K562 (cell line): ENCODE data around the gene BEST1. TPM values are rescaled to one million over a fixed set of nuclear protein-coding genes. Genes with fewer than 3 reads are reported as not detected.
A peak's percentile ranks its signal among the peaks of the same experiment; 100 is the strongest.

Experiments
- ATF4 ChIP-seq: fragments of 450-650 bp; formaldehyde crosslinking; IDR thresholded peaks from 2 replicates; pipeline ENCODE4 v1.4.0; 2022; ENCODE audit warnings: mild to moderate bottlenecking, moderate library complexity
- ATF7 ChIP-seq: fragments of 450-650 bp; IDR thresholded peaks from 2 replicates; pipeline ENCODE4 v1.7.1; 2014; ENCODE audit warnings: mild to moderate bottlenecking, moderate library complexity
- CHAMP1 ChIP-seq: fragments of 450-650 bp; IDR thresholded peaks from 2 replicates; pipeline ENCODE4 v1.6.1; 2016; ENCODE audit warnings: mild to moderate bottlenecking
- DACH1 ChIP-seq: fragments of 450-650 bp; IDR thresholded peaks from 2 replicates; pipeline ENCODE4 v1.6.1; 2018; ENCODE audit not compliant: partially characterized antibody
- GTF2A2 ChIP-seq: IDR thresholded peaks from 2 replicates; pipeline ENCODE4 v1.6.1; 2016; ENCODE audit warnings: mild to moderate bottlenecking, missing genetic modification characterization, missing compliant biosample characterization
- HDAC3 ChIP-seq: fragments of 450-650 bp; IDR thresholded peaks from 2 replicates; pipeline ENCODE4 v1.6.1; 2018; ENCODE audit warnings: borderline replicate concordance, mild to moderate bottlenecking, moderate library complexity; ENCODE audit not compliant: partially characterized antibody
- HNRNPUL1 ChIP-seq: fragments of 200-400 bp; formaldehyde crosslinking; IDR thresholded peaks from 2 replicates; pipeline ENCODE4 v1.6.1; 2017; ENCODE audit warnings: low read length
- IRF9 ChIP-seq: fragments of 450-650 bp; IDR thresholded peaks from 2 replicates; pipeline ENCODE4 v1.6.1; 2016; ENCODE audit warnings: missing biosample characterization, missing genetic modification characterization
- MBD2 ChIP-seq: sonication (generic); IDR thresholded peaks from 2 replicates; pipeline ENCODE4 v1.6.1; 2016; ENCODE audit warnings: low read depth, borderline replicate concordance
- MITF ChIP-seq: IDR thresholded peaks from 2 replicates; pipeline ENCODE4 v1.6.1; 2014; ENCODE audit warnings: antibody characterized with exemption
- PTRF ChIP-seq: fragments of 450-650 bp; IDR thresholded peaks from 2 replicates; pipeline ENCODE4 v1.6.1; 2016; ENCODE audit warnings: mild to moderate bottlenecking, missing genetic modification characterization, missing compliant biosample characterization
- RBM17 ChIP-seq: fragments of 200-400 bp; formaldehyde crosslinking; IDR thresholded peaks from 2 replicates; pipeline ENCODE4 v1.6.1; 2017; ENCODE audit warnings: low read depth, mild to moderate bottlenecking, low read length, borderline replicate concordance
- SAFB ChIP-seq: fragments of 200-400 bp; formaldehyde crosslinking; IDR thresholded peaks from 2 replicates; pipeline ENCODE4 v1.6.1; 2017; ENCODE audit warnings: low read depth, low read length, borderline replicate concordance
- ZNF592 ChIP-seq: fragments of 450-650 bp; IDR thresholded peaks from 2 replicates; pipeline ENCODE4 v1.6.1; 2017; ENCODE audit warnings: antibody characterized with exemption, mild to moderate bottlenecking
- ZNF655 ChIP-seq: fragments of 250-450 bp; sonication (Bioruptor Pico); IDR thresholded peaks from 2 replicates; pipeline ENCODE4 v1.5.0; 2021
- polyA plus RNA-seq, 8 experiments: library from polyadenylated mRNA; depleted of rRNA in 4 of 8; stranded (reverse) in 5 of 8; unstranded in 3 of 8; fragments of >200 nt; fragmentation: Nextera tagmentation in 2 of 8; fragmentation: Illumina TruSeq in 1 of 8; extraction: Ambion mirVana in 2 of 8; extraction: Trizol in 1 of 8; gene quantifications; 2 replicates each; pipeline versions ENCODE4 v1.2.1 to v1.2.3, GENCODE V29; 2011 to 2014; ENCODE audit warnings: inconsistent platforms in 1 of 8, missing spikeins in 1 of 8
- total RNA-seq, 7 experiments: library from RNA; depleted of rRNA in 6 of 7; stranded (reverse); fragments of >200 nt in 6 of 7; fragmentation: Illumina TruSeq in 2 of 7; extraction: Trizol in 2 of 7; gene quantifications; 2 replicates each; pipeline versions ENCODE4 v1.2.1 to v1.2.3, GENCODE V29; 2011 to 2021; ENCODE audit warnings: low replicate concordance in 1 of 7

BEST1 gene
- total and polyA plus RNA-seq, 9 of the 15 experiments (the other 6 are each of a cell fraction or from before 2014, with no cell fraction given), result 0.07 to 1.3 (median 0.40) TPM

GRCh38 chr11:61967116-61967923 lies 17.2 kb downstream of the BEST1 start, which contains the start of gene FTH1 (continued):
- TF ChIP-seq ATF4 (CRISPR knock-in tag), result no peak
- TF ChIP-seq ZNF592, result peak; percentile 17; the same call in 1 of the 2 replicates
- TF ChIP-seq SAFB, result no peak
- no peak for TF ChIP-seq PTRF (tag)
- TF ChIP-seq DACH1, result no peak
- no peak for TF ChIP-seq CHAMP1
- TF ChIP-seq HNRNPUL1, result no peak
- TF ChIP-seq ATF7, result peak; percentile 73
- no peak for TF ChIP-seq ZNF655 (CRISPR knock-in tag)
- 0 out of 2 replicates have a peak, but pooled peaks have one; percentile 32 for TF ChIP-seq MITF
- peak; percentile 92 for TF ChIP-seq GTF2A2 (tag)
- peak; percentile 89 for TF ChIP-seq MBD2
- no peak for TF ChIP-seq HDAC3
- TF ChIP-seq IRF9 (tag), result no peak
- no peak for TF ChIP-seq RBM17
